ENCODE data around the gene SPRY4.

- no peak for TF ChIP-seq CTCF (IDR thresholded peaks at IDR 0.05)
- TF ChIP-seq KDM5A (IDR thresholded peaks at IDR 0.05), result no peak
- TF ChIP-seq HMGXB4 (CRISPR knock-in tag; IDR thresholded peaks at IDR 0.05; ENCODE audit: borderline replicate concordance), result no peak
- no peak for TF ChIP-seq ESRRA (IDR thresholded peaks at IDR 0.05; ENCODE audit: borderline replicate concordance, low read length)
- no peak for TF ChIP-seq FOSB (CRISPR knock-in tag; IDR thresholded peaks at IDR 0.05)
- TF ChIP-seq REST (IDR thresholded peaks at IDR 0.05), result no peak
- TF ChIP-seq CEBPB (IDR thresholded peaks at IDR 0.05), result no peak
- no peak for TF ChIP-seq EP300 (IDR thresholded peaks at IDR 0.05)
- TF ChIP-seq SMC3 (IDR thresholded peaks at IDR 0.05), result no peak
These were observed 8.1 kb downstream of the SPRY4 start for GRCh38 chr5:142316681-142317080.

Measured in A549 (cell line).